Kidney (tissue), 14 donors: ENCODE results near the gene SNX22. TPM values are rescaled to one million over a fixed set of nuclear protein-coding genes. Genes with fewer than 3 reads are reported as not detected.

Experiments
- DNase-seq, 5 donors: peaks; one replicate each; pipeline ENCODE4 v3.0.0-alpha.2; 2013 to 2020
- FAIRE-seq: peaks from 2 replicates; lab custom pipeline; 2012; peaks lifted over from hg19 to GRCh38; lab: Jason Lieb, UNC
- H3K27ac ChIP-seq, 2 donors: one replicate each; pipeline ENCODE4 v1.7.0; 2013; ENCODE audit warnings: low read depth in 2 of 2, low read length in 2 of 2, inconsistent platforms in 1 of 2
- H3K27me3 ChIP-seq: one replicate; pipeline ENCODE4 v1.7.1; 2013; ENCODE audit warnings: low read length, inconsistent platforms; ENCODE audit not compliant: control insufficient read depth, insufficient read depth
- H3K36me3 ChIP-seq, 3 donors: one replicate each; pipeline versions ENCODE4 v1.7.0 to v1.7.1; 2013; ENCODE audit warnings: low read length in 3 of 3, control low read depth in 1 of 3, inconsistent platforms in 1 of 3; ENCODE audit not compliant: insufficient read depth in 3 of 3, control insufficient read depth in 2 of 3
- H3K4me1 ChIP-seq, 3 donors: one replicate each; pipeline versions ENCODE4 v1.7.0 to v1.7.1; 2013; ENCODE audit warnings: low read length in 3 of 3, inconsistent platforms in 1 of 3, low read depth in 1 of 3; ENCODE audit not compliant: control insufficient read depth in 2 of 3, insufficient read depth in 2 of 3
- H3K4me3 ChIP-seq, 3 donors: one replicate each; pipeline versions ENCODE4 v1.7.0 to v1.8.1; 2013; ENCODE audit warnings: low read length in 3 of 3, control low read depth in 1 of 3, inconsistent platforms in 1 of 3
- H3K9ac ChIP-seq, 3 donors: one replicate each; pipeline versions ENCODE4 v1.7.0 to v1.7.1; 2013; ENCODE audit warnings: low read length in 3 of 3, control low read depth in 1 of 3, inconsistent platforms in 1 of 3
- H3K9me3 ChIP-seq, 3 donors: one replicate each; pipeline versions ENCODE4 v1.7.0 to v1.7.1; 2013; ENCODE audit warnings: low read length in 3 of 3, control low read depth in 1 of 3, inconsistent platforms in 1 of 3; ENCODE audit not compliant: control insufficient read depth in 2 of 3, insufficient read depth in 1 of 3
- CTCF ChIP-seq: IDR thresholded peaks from 3 replicates; pipeline ENCODE4 v1.5.1; 2012; ENCODE audit warnings: mild to moderate bottlenecking, moderate library complexity, borderline replicate concordance; ENCODE audit not compliant: insufficient read depth; ENCODE audit errors: extremely low read depth
- intact Hi-C: fragments of 100-400 bp; cut with DNase I; formaldehyde crosslinking; loops from one replicate; pipeline ENCODE4 v1.11.1; 2022
- polyA plus RNA-seq: library from polyadenylated mRNA; stranded (reverse); fragments of 350-450 nt; fragmentation: Illumina TruSeq; extraction: RNeasy Lipid Tissue Mini Kit (QIAGEN cat#74804); gene quantifications from one replicate; pipeline ENCODE4 v1.2.3, GENCODE V29; 2014; ENCODE audit warnings: low read depth, low replicate concordance; ENCODE audit not compliant: insufficient read depth
- total RNA-seq: library from RNA; stranded (reverse); fragmentation: NEBNext Ultra II Directional; extraction: Animal tissue kit (Norgen Biotek cat#: 25700); gene quantifications from one replicate; pipeline ENCODE4 v1.2.1, GENCODE V29; 2021
- donor health status: control.
- donor health status: control.
- donor health status: control.
- donor health status: control.
- donor health status: control.
- donor health status: DM: yes; HTN: yes; CAD: no.
- donor health status: Normal renal cell carcinoma (clear cell type).

Gene SNX22
- total and polyA plus RNA-seq, 2 donors from 2014 or later, result 1.1 to 4.6 TPM

DNA sequence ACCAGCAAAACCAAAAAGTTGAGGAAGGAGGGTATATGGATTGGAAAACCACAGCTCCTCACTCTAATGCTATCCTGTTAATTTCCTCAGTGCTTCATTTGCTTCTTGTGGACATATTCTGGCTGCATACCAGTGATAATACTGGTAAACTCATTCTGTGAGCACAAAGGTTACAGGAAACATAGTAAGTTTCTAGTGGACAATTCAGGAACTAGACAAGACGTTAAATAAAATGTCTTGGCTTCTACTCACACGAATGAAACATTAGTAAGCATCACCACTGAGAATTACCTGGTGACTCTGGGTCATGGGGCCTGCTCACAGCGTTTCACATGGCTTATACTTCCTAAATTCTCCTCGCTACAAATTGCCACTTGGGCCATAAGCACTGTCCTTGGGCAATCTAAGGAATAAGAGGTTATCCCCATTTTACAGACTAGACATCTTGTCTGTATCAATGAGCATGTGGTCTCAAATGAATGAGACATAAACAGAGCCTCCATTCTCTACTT lies 31.4 kb downstream of the SNX22 start:
- Histone ChIP-seq H3K9me3 (no peaks in the 10 kb centered on the region), H3K27me3 (no peaks in the 10 kb centered on the region), H3K4me3 (no peak overlapping the region), H3K36me3 (peaks cover 2 to 11% (median 4%) of the 10 kb centered on the region in 3 donors), H3K9ac (no peak overlapping the region), H3K4me1 (no peaks in the 10 kb centered on the region), H3K27ac (no peak overlapping the region)
- TF ChIP-seq CTCF, result no peak
- intact Hi-C loops, result no loop called here
- FAIRE-seq, result no peak
- DNase-seq, result no peak

DNA sequence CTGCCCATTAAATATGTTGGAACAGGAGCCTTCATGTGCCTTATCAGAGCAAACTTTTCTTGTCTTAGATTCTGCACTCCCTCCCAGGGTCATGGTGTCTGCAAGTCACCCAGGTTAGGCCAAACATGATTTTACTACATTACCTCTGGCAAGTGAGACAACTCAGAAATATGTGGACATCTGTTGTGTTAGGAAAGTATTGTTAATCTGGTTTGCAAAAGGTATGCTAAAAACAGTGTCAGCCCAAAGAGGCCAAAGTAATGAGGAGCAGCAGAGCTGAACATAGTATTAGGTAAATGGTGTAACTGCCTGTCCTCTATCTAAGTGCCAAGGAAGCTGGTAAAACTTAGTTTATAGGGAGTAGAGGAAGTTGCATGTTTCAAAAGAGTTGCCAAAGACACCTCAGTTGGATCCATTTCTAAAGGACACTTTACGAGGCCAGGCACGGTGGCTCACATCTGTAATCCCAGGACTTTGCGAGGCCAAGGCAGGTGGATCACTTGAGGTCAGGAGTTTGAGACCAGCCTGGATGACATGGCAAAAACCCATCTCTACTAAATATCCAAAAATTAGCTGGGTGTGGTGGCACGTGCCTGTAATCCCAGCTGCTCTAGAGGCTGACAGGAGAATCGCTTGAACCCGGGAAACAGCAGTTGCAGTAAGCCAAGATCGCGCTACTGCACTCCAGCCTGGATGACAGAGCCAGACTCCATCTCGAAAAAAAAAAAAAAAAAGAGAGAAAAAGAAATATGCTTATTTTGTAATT lies 33.8 kb downstream of the SNX22 start:
- no peaks in the 10 kb centered on the region for H3K27me3 ChIP-seq
- no peak for TF ChIP-seq CTCF
- no peak for FAIRE-seq
- H3K4me1 ChIP-seq, result no peaks in the 10 kb centered on the region
- no peak overlapping the region for H3K27ac ChIP-seq
- no peaks in the 10 kb centered on the region for H3K9me3 ChIP-seq
- no peak overlapping the region for H3K9ac ChIP-seq
- intact Hi-C loops, result no loop called here
- no peak for DNase-seq
- H3K4me3 ChIP-seq, result no peak overlapping the region
- H3K36me3 ChIP-seq, result peaks cover 0 to 6% (median 2%) of the 10 kb centered on the region in 3 donors

GRCh38 chr15:64187396-64188191 lies 36.1 kb downstream of the SNX22 start:
- FAIRE-seq, result no peak
- intact Hi-C loops, result no loop called here

More at GRCh38 chr15:64187396-64188191, 36.1 kb downstream of the SNX22 start:
- no peak for TF ChIP-seq CTCF
- DNase-seq, result no peak
- Histone ChIP-seq H3K4me3 (no peak overlapping the region), H3K36me3 (peaks cover 0 to 6% (median 0%) of the 10 kb centered on the region in 3 donors), H3K27me3 (no peaks in the 10 kb centered on the region), H3K4me1 (no peaks in the 10 kb centered on the region), H3K27ac (no peak overlapping the region), H3K9me3 (no peaks in the 10 kb centered on the region), H3K9ac (no peak overlapping the region)
